ENCODE measurements around the gene WDPCP.
"Not testable (repeated sequence)": the region's sequence is repeated elsewhere in the genome, so short reads cannot be mapped to it uniquely, and the experiment has no call there.

Gene WDPCP

DNA sequence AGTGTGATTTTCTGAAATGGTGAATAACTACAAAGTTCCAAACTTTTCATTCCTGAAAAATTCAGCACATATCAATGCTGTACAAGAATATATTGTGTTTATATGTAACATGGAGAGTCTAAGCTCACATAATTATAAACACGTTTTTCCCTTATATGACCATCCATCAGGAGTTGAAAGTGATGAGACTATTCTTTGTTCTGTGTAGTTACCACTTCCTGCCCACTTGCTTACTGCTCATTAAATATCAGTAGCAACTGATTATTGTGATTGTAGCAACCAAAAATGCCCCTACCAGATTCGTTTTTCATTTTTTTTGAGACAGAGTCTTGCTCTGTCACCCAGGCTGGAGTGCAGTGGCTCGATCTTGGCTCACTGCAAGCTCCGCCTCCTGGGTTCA lies 506.9 kb downstream of the WDPCP start:
- DNase-seq: no peak

DNA sequence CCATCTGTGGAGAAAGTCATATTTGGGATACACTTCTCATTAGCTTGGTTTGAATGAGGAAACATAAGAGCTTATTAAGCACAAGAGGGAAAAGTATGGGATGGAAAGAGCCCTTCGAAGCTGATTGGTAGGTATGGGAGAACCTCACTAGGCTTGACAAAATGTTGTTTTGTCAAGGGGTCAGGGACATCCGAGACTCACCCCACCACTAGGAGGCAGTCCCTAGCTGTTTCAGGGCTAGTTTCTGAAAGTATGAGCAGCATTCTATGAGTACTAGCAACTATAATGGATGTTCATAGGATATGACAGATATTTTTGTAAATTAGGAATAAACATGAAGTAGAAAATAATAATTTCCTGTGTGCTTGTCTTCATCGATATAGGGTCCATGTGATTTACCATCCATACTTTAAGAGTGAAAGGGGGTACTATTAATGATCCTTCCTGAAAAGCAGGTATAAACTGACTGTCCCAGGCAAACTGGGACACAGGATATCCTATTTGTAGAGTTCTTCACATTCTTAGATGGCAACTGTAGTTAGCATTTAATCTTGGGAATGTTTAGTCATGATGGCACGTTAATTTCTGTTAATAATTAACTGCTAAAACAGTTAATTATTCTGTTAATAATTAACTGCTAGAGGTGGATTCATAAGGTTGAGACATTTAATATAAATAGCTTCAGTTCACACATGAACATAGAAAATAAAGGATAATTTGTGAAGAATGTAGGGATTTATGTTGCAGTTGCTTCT lies 509.2 kb downstream of the WDPCP start:
- DNase-seq: no peak

DNA sequence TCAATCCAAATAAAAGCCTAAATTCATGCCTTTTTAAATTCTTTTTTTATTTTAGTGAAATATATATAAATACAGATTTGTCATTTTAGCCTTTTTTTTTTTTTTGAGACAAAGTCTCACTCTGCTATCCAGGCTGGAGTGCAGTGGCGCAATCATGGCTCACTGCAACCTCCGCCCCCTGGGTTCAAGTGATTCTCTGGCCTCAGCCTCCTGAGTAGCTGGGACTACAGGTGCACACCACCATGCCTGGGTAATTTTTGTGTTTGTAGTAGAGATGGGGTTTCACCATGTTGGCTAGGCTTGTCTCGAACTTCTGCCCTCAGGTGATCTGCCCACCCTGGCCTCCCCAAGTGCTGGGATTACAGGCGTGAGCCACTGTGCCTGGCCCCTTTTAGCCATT lies 513.9 kb downstream of the WDPCP start:
- not testable (repeated sequence) for DNase-seq

DNA sequence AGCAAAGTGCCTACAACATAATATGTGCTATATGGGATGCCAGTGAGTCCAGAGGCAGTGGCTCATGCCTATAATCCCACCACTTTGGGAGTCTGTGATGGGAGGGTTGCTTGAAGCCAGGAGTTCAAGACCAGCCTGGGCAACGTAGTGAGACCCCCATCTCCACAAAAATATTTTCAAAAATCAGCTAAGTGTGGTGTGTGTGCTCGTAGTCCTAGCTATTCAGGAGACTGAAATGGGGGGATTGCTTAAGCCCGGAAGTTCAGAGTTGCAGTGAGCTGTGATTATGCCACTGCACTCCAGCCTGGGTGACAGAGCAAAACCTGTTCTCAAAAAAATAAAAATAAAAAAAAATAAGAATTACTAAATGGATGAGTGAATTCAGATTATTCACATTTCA lies 514.3 kb downstream of the WDPCP start:
- no peak for DNase-seq

DNA sequence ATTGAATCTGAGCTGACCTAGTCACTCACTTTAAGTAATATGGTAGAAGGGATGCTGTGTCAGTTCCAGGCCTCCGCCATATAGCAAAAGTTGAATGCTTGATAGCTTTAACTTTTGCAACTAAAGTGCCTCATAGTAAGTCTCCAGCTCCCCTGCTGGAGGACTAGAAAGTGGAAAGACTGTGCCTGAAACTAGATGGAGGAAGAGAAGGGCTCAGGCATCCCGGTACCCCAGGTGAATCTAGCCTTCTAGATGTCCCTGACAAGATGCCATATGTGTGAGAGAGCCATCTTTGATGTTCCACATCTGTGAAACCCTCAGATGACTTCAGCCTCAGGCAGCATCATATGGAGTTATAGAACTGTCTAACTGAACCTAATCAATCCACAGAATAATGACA lies 516.6 kb downstream of the WDPCP start:
- DNase-seq: no peak
